ENCODE results near the gene GSAP. TPM values are rescaled to one million over a fixed set of nuclear protein-coding genes. Genes with fewer than 3 reads are reported as not detected.

GSAP gene
- polyA plus RNA-seq, 1 of the 3 experiments (the other 2 are of a cell fraction) = 5.9 TPM

DNA sequence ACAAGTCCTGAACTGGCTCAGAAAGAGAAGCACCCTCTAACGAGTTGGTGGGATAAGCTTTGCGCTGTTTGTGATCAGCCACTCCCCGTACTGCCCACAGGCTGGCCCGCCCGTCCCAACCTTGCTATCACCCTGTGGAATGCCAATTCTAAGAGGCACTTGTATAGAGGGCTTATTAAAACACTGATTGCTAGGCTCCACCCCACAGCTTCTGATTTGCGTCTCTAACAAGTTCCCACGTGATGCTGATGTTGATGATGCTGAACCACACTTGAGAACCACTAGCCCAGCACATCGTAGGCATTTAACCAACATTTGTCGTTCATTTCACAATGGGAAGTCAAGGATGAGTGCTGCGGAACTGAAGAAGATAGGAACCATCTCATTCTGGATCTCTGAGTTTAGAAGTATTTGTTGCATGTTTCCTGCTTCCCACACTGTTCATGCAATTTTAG is 12.7 kb upstream of the GSAP start:
- Histone ChIP-seq H3K4me1 (ENCODE audit: control insufficient read depth in 1 of 2, insufficient read depth in 2 of 2, low read depth in 1 of 2, low read length in 1 of 2) (peaks cover 30 to 33% of the 10 kb centered on the region in 2 experiments; a peak in 3 of 4 replicates), H3K9me2 (no peaks in the 10 kb centered on the region), H3K4me2 (no peak overlapping the region), H3K36me3 (replicated peaks in 1 of 2; ENCODE audit: control insufficient read depth in 1 of 2, insufficient read depth in 2 of 2, low read length in 1 of 2) (no peaks in the 10 kb centered on the region), H2AFZ (ENCODE audit: low read depth) (no peak overlapping the region), H3K27ac (ENCODE audit: low read depth in 2 of 2, low read length in 1 of 2) (no peak overlapping the region), H3K9ac (no peak overlapping the region), H3F3A (replicated peaks; ENCODE audit: insufficient read depth) (peaks cover 31% of the 10 kb centered on the region), H3K79me2 (ENCODE audit: insufficient read depth) (no peaks in the 10 kb centered on the region), H3K27me3 (ENCODE audit: insufficient read depth) (no peaks in the 10 kb centered on the region), H4K20me1 (ENCODE audit: insufficient read depth) (no peaks in the 10 kb centered on the region), H3K9me3 (no peaks in the 10 kb centered on the region), H3K4me3 (ENCODE audit: low read depth in 2 of 2, low read length in 1 of 2) (no peak overlapping the region)
- ChIA-PET POLR2A (interaction anchor here (2.0 kb wide), 1 partner anchor 13 kb away, joined by 12 read pairs; the partner anchor contains the start of gene GSAP), CTCF (interaction anchor here (2.5 to 3.1 kb wide), 2 partner anchors 11 to 331 kb away, joined by 7 to 18 read pairs; no protein-coding TSS in a partner anchor)
- WGBS (ENCODE audit: low lambda C conversion rate) = 96% methylated on average over 10 of the region's 10 CpGs
- no peak for TF ChIP-seq MXI1 (IDR thresholded peaks at IDR 0.05; ENCODE audit: low read depth, low read length)
- no peak for TF ChIP-seq EZH2phosphoT487 (IDR thresholded peaks at IDR 0.05; ENCODE audit: borderline replicate concordance, low read depth)
- no peak for TF ChIP-seq NRF1 (IDR thresholded peaks at IDR 0.05; ENCODE audit: low read depth, low read length)
- TF ChIP-seq SMC3 (IDR thresholded peaks at IDR 0.05; ENCODE audit: low read depth, low read length) = no peak
- TF ChIP-seq, protein P1, sequence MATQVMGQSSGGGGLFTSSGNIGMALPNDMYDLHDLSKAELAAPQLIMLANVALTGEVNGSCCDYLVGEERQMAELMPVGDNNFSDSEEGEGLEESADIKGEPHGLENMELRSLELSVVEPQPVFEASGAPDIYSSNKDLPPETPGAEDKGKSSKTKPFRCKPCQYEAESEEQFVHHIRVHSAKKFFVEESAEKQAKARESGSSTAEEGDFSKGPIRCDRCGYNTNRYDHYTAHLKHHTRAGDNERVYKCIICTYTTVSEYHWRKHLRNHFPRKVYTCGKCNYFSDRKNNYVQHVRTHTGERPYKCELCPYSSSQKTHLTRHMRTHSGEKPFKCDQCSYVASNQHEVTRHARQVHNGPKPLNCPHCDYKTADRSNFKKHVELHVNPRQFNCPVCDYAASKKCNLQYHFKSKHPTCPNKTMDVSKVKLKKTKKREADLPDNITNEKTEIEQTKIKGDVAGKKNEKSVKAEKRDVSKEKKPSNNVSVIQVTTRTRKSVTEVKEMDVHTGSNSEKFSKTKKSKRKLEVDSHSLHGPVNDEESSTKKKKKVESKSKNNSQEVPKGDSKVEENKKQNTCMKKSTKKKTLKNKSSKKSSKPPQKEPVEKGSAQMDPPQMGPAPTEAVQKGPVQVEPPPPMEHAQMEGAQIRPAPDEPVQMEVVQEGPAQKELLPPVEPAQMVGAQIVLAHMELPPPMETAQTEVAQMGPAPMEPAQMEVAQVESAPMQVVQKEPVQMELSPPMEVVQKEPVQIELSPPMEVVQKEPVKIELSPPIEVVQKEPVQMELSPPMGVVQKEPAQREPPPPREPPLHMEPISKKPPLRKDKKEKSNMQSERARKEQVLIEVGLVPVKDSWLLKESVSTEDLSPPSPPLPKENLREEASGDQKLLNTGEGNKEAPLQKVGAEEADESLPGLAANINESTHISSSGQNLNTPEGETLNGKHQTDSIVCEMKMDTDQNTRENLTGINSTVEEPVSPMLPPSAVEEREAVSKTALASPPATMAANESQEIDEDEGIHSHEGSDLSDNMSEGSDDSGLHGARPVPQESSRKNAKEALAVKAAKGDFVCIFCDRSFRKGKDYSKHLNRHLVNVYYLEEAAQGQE (IDR thresholded peaks at IDR 0.05; ENCODE audit: low read depth, low read length) = no peak
- TF ChIP-seq YY1 (IDR thresholded peaks at IDR 0.05; ENCODE audit: low read depth) = no peak
- TF ChIP-seq, protein P2, sequence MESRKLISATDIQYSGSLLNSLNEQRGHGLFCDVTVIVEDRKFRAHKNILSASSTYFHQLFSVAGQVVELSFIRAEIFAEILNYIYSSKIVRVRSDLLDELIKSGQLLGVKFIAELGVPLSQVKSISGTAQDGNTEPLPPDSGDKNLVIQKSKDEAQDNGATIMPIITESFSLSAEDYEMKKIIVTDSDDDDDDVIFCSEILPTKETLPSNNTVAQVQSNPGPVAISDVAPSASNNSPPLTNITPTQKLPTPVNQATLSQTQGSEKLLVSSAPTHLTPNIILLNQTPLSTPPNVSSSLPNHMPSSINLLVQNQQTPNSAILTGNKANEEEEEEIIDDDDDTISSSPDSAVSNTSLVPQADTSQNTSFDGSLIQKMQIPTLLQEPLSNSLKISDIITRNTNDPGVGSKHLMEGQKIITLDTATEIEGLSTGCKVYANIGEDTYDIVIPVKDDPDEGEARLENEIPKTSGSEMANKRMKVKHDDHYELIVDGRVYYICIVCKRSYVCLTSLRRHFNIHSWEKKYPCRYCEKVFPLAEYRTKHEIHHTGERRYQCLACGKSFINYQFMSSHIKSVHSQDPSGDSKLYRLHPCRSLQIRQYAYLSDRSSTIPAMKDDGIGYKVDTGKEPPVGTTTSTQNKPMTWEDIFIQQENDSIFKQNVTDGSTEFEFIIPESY (IDR thresholded peaks at IDR 0.05; ENCODE audit: borderline replicate concordance, low read depth) = no peak
- no peak for TF ChIP-seq MEF2A (IDR thresholded peaks at IDR 0.05; ENCODE audit: borderline replicate concordance, low read depth)
- no peak for TF ChIP-seq JUND (IDR thresholded peaks at IDR 0.05)
- TF ChIP-seq TEAD4 (IDR thresholded peaks at IDR 0.05; ENCODE audit: borderline replicate concordance, insufficient read depth) = no peak
- TF ChIP-seq FOSL2 (IDR thresholded peaks at IDR 0.05; ENCODE audit: borderline replicate concordance, low read depth) = no peak
- TF ChIP-seq ELF1 (IDR thresholded peaks at IDR 0.05) = no peak
- no peak for TF ChIP-seq RXRA (IDR thresholded peaks at IDR 0.05; ENCODE audit: borderline replicate concordance, low read depth)
- no peak for TF ChIP-seq FOXM1 (IDR thresholded peaks at IDR 0.05; ENCODE audit: low read depth)
- TF ChIP-seq, protein P3, sequence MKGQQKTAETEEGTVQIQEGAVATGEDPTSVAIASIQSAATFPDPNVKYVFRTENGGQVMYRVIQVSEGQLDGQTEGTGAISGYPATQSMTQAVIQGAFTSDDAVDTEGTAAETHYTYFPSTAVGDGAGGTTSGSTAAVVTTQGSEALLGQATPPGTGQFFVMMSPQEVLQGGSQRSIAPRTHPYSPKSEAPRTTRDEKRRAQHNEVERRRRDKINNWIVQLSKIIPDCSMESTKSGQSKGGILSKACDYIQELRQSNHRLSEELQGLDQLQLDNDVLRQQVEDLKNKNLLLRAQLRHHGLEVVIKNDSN (IDR thresholded peaks at IDR 0.05; ENCODE audit: borderline replicate concordance, low read depth) = no peak
- TF ChIP-seq EP300 (IDR thresholded peaks at IDR 0.05; ENCODE audit: borderline replicate concordance in 1 of 2, low read depth in 1 of 2, low read length in 1 of 2) = no peak
- TF ChIP-seq, protein P4, sequence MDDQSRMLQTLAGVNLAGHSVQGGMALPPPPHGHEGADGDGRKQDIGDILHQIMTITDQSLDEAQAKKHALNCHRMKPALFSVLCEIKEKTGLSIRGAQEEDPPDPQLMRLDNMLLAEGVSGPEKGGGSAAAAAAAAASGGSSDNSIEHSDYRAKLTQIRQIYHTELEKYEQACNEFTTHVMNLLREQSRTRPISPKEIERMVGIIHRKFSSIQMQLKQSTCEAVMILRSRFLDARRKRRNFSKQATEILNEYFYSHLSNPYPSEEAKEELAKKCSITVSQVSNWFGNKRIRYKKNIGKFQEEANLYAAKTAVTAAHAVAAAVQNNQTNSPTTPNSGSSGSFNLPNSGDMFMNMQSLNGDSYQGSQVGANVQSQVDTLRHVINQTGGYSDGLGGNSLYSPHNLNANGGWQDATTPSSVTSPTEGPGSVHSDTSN (IDR thresholded peaks at IDR 0.05) = no peak
- DNase-seq = no peak
